ENCODE results near the gene RPS6KA5.

RPS6KA5 gene

GRCh38 chr14:90900476-90901083 lies 159.9 kb downstream of the RPS6KA5 start:
- Histone ChIP-seq H3K27me3 (ENCODE audit: insufficient read depth, poor library complexity, severe bottlenecking) (no peaks in the 10 kb centered on the region), H3K4me3 (replicated peaks; ENCODE audit: insufficient read depth, low read length) (no peak overlapping the region), H3K27ac (replicated peaks) (no peak overlapping the region)
- no peak for TF ChIP-seq GABPA (IDR thresholded peaks at IDR 0.05; ENCODE audit: low read depth)
- TF ChIP-seq SPI1 (IDR thresholded peaks at IDR 0.05; ENCODE audit: borderline replicate concordance, low read depth) = no peak
- TF ChIP-seq CTCF (IDR thresholded peaks at IDR 0.05; ENCODE audit: insufficient read depth, low read length) = no peak
- TF ChIP-seq POLR2AphosphoS5 (IDR thresholded peaks at IDR 0.05; ENCODE audit: low read depth) = no peak
- no peak for TF ChIP-seq REST (IDR thresholded peaks at IDR 0.05; ENCODE audit: insufficient replicate concordance, low read depth)
- no peak for DNase-seq (ENCODE audit: low read depth in 1 of 2, low spot score in 1 of 2)

GRCh38 chr14:90897022-90897421 lies 163.4 kb downstream of the RPS6KA5 start:
- no peak overlapping the region for H3K27ac ChIP-seq (replicated peaks)
- H3K4me3 ChIP-seq (replicated peaks; ENCODE audit: insufficient read depth, low read length) = no peak overlapping the region
- no peak for DNase-seq (ENCODE audit: low read depth in 1 of 2, low spot score in 1 of 2)
- no peak for TF ChIP-seq GABPA (IDR thresholded peaks at IDR 0.05; ENCODE audit: low read depth)
- TF ChIP-seq REST (IDR thresholded peaks at IDR 0.05; ENCODE audit: insufficient replicate concordance, low read depth) = no peak
- TF ChIP-seq CTCF (IDR thresholded peaks at IDR 0.05; ENCODE audit: insufficient read depth, low read length) = no peak
- no peak for TF ChIP-seq POLR2AphosphoS5 (IDR thresholded peaks at IDR 0.05; ENCODE audit: low read depth)
- TF ChIP-seq SPI1 (IDR thresholded peaks at IDR 0.05; ENCODE audit: borderline replicate concordance, low read depth) = no peak
- no peaks in the 10 kb centered on the region for H3K27me3 ChIP-seq (ENCODE audit: insufficient read depth, poor library complexity, severe bottlenecking)

- Histone ChIP-seq H3K4me3 (replicated peaks; ENCODE audit: insufficient read depth, low read length) (no peak overlapping the region), H3K27me3 (ENCODE audit: insufficient read depth, poor library complexity, severe bottlenecking) (no peaks in the 10 kb centered on the region), H3K27ac (replicated peaks) (no peak overlapping the region)
- DNase-seq (ENCODE audit: low read depth in 1 of 2, low spot score in 1 of 2) = peak in 1 of 2 experiments; percentile 16
- TF ChIP-seq POLR2AphosphoS5 (IDR thresholded peaks at IDR 0.05; ENCODE audit: low read depth) (no peak), SPI1 (IDR thresholded peaks at IDR 0.05; ENCODE audit: borderline replicate concordance, low read depth) (no peak), CTCF (IDR thresholded peaks at IDR 0.05; ENCODE audit: insufficient read depth, low read length) (no peak), REST (IDR thresholded peaks at IDR 0.05; ENCODE audit: insufficient replicate concordance, low read depth) (no peak), GABPA (IDR thresholded peaks at IDR 0.05; ENCODE audit: low read depth) (no peak)
These were observed 166.2 kb downstream of the RPS6KA5 start for GRCh38 chr14:90894241-90894640.

Measured in HL-60 (cell line).